Spleen (tissue), 7 donors: ENCODE measurements around the gene MGAT4A.

Experiments used
- POLR2AphosphoS5 ChIP-seq, 3 donors: sonication (generic); formaldehyde crosslinking; IDR thresholded peaks; one replicate each; pipeline ENCODE4 v1.5.1; 2017; ENCODE audit warnings: antibody characterized with exemption in 3 of 3
- TF ChIP-seq, protein P1 (sequence below), 11 experiments: fragments of 200-600 bp in 7 of 11; fragments of 450-650 bp in 4 of 11; sonication (generic) in 4 of 11; IDR thresholded peaks in 8 of 11; conservative IDR thresholded peaks in 3 of 11; 1 replicate in 7 of 11; 2 replicates in 4 of 11; pipeline versions ENCODE4 v1.4.0 to v1.8.0; 2016 to 2021; ENCODE audit warnings: antibody characterized with exemption in 11 of 11, inconsistent platforms in 4 of 11, mild to moderate bottlenecking in 1 of 11
- donor health status: DM: no; HTN: no; CAD: no; lungs with moderate emphysema.
- donor health status: DM: no; HTN: no; CAD: no.
- donor health status: DM: no; HTN: no; CAD: no.

- TF ChIP-seq POLR2AphosphoS5 (IDR thresholded peaks at IDR 0.05): no peak
- TF ChIP-seq, protein P1, sequence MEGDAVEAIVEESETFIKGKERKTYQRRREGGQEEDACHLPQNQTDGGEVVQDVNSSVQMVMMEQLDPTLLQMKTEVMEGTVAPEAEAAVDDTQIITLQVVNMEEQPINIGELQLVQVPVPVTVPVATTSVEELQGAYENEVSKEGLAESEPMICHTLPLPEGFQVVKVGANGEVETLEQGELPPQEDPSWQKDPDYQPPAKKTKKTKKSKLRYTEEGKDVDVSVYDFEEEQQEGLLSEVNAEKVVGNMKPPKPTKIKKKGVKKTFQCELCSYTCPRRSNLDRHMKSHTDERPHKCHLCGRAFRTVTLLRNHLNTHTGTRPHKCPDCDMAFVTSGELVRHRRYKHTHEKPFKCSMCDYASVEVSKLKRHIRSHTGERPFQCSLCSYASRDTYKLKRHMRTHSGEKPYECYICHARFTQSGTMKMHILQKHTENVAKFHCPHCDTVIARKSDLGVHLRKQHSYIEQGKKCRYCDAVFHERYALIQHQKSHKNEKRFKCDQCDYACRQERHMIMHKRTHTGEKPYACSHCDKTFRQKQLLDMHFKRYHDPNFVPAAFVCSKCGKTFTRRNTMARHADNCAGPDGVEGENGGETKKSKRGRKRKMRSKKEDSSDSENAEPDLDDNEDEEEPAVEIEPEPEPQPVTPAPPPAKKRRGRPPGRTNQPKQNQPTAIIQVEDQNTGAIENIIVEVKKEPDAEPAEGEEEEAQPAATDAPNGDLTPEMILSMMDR (IDR thresholded peaks at IDR 0.05 in 8 of 11, conservative IDR thresholded peaks at IDR 0.05 in 3 of 11): no peak
These were observed 80.9 kb downstream of the MGAT4A start for GRCh38 chr2:98649992-98650375.
